HG02759 (cell line): ENCODE data around the gene DCLRE1A.
"Not testable (repeated sequence)": the region's sequence is repeated elsewhere in the genome, so short reads cannot be mapped to it uniquely, and the experiment has no call there.

Experiments used
- ATAC-seq: cut with Tn5 transposase; IDR thresholded peaks from one replicate; pipeline ENCODE4 v1.9.1; 2021; ENCODE audit warnings: mild to moderate bottlenecking, moderate library complexity; ENCODE audit not compliant: unreplicated experiment

The DCLRE1A gene

DNA sequence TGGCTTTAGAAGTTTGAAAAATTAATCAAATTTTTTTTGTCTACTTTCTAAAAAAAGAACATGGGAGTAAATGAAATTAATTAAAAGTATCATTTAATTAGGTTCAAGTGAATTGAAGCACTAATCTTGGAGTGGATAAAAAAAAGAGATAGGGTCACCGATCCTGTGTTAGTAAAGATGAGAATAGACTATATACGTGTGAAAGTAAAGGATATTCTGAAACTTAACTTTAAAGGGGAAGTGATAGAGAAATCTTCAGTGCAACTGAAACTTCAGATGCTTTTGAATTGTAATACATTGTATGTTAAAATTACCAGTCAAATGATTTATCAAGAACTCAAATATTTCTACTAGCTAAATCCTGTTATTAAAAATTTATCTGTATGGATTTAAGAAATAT lies 5.4 kb upstream of the DCLRE1A start:
- ATAC-seq: no peak

- no peak for ATAC-seq
Observed at GRCh38 chr10:113858541-113858940, 4.7 kb upstream of the DCLRE1A start.

DNA sequence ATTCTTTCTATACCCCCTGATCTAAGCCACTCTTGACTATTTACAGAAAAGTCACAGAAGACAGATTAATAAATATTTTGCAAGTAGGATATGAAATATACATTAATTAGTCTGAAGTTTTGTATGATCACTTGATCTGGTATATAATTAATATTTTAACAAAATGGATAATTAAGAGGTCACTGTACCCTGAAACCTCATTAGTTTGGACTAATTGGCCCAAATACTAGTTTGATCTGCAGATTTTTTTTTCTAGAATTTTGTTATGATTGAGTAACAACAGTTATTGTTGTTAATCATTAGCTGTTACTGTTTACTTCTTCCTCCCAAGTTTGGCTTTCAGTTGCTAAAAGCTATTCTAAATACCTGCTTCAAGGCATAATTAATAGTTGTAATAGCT lies 3.3 kb upstream of the DCLRE1A start:
- no peak for ATAC-seq

DNA sequence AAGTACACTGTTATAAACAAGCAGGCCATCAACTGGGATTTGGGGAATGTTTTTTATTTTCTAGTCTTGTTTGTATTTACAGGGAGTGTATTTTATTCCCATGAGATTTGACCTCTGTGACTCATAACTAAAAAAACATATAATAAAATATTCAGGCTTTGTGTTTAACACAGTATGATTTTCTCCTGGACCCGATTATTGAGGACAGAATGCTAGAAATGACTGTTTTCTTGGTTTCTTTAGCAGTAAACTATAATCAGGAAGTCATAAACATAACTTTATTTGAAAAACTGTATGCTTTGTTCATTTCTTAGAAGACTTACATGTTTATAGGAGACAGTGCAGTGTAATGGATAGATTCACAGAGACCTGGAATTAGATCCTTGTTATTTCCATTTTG lies 2.7 kb upstream of the DCLRE1A start:
- ATAC-seq: no peak

- peak; percentile 38 for ATAC-seq
Observed at GRCh38 chr10:113854761-113855588, 1.1 kb upstream of the DCLRE1A start.

GRCh38 chr10:113853578-113854012 lies 287 bp downstream of the DCLRE1A start:
- no peak for ATAC-seq

DNA sequence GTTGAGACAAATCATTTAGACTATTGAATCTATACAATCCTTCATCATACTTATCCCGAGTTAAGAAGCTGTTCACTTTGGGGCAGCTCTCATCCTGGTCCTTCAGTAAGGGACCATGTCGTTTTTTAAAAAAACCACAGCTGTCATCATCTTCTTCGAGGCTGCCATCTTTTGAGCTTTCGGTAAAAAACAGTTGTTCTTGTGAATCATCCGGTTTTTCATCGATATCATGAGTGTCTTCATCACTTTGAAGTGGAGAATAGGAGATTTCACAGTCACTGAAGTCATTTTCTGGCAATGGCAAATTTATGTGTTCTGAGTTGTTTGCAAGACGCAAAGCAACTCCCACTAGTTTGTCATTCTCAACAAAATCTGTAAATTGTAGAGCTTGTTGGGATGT lies 3.9 kb downstream of the DCLRE1A start:
- no peak for ATAC-seq

DNA sequence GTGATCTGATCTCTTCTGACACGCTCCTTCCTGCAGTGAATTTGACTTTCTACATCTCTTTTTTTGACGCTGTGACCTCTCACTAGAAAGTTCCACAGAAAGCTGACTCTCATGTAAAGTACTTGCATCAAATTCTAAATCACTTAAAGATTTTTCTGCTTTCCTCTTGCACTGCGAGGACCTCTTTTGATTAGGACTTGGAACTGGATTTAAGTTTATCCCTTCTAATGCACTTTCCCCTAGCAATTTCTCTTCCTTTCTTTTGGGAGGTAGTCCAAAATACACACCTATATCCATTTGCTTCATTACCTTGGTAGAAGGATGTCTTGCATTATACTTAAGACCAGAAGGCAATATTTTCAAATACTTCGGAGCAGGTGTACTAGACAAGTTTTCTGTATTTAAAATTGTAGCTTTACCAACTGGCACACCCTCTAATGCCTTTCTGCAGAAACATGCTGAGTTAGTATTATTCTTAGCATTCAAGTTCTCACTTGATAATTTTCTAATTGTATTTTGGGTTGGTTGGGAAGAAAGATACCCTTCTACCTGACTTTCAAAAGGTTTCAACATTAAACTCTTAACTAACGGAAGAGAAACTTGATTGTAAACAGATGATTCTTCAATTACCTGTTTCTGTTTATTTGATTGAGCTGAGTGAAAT lies 4.6 kb downstream of the DCLRE1A start:
- no peak for ATAC-seq

- ATAC-seq: no peak
Observed at GRCh38 chr10:113846036-113846435, 7.8 kb downstream of the DCLRE1A start.

GRCh38 chr10:113843972-113844485 lies 9.9 kb downstream of the DCLRE1A start:
- no peak for ATAC-seq

DNA sequence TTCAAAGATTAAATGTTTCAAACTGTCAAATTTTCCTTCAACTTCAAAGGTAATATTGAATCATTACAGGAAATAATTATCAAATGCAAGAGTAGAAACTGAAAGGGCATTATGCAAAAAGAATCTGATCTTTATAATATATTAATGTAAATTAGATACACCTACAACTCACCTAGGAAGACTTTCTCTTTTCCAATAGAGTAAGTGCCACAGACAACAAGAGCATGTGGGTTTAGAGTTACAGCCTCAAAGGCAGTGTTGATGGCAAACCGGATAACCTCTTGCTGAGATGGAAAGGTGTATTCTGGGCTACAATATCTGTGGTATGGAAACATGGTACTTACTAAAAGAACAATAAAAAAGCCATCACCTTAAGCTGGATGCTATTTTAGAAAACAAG lies 11.7 kb downstream of the DCLRE1A start:
- no peak for ATAC-seq

GRCh38 chr10:113828567-113828966 lies 25.3 kb downstream of the DCLRE1A start:
- ATAC-seq: not testable (repeated sequence)

DNA sequence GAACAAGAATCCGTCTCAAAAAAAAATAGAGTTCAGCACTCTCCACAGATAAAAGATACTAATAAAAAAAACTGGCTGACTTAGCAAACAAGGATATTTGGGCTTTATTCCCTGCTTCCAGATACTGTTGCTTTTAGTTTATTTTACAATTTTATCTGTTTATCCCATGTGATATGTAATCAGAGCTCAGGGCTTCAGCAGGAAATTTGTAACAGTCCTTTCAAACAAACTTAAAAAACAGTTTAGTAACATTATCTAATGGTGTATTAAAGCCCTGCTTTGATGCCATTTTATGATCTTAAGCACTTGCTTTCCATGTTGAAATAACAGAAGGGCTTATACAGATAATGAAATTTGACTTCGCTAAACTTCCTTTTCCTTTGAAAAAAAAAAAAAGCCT lies 28.1 kb downstream of the DCLRE1A start:
- no peak for ATAC-seq

GRCh38 chr10:113823389-113823788 lies 30.5 kb downstream of the DCLRE1A start:
- no peak for ATAC-seq

DNA sequence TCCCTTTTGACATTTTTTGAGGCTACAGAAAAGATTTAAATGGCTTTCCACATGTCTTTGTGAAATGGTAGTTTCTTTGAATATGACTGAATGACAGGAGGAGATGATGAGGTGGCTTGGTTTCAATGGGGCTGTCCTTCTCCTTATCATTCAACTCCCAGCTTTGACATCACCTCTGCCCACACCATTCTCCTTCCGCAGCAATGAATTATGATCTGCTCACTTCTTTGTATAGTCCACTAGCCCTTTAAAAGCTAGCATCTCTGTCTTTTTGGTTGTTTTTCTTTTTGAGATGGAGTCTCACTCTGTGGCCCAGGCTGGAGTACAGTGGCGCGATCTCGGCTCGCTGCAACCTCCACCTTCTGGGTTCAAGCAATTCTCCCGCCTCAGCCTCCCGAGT lies 31.7 kb downstream of the DCLRE1A start:
- ATAC-seq: no peak

- not testable (repeated sequence) for ATAC-seq
Observed at GRCh38 chr10:113821306-113821705, 32.6 kb downstream of the DCLRE1A start.

DNA sequence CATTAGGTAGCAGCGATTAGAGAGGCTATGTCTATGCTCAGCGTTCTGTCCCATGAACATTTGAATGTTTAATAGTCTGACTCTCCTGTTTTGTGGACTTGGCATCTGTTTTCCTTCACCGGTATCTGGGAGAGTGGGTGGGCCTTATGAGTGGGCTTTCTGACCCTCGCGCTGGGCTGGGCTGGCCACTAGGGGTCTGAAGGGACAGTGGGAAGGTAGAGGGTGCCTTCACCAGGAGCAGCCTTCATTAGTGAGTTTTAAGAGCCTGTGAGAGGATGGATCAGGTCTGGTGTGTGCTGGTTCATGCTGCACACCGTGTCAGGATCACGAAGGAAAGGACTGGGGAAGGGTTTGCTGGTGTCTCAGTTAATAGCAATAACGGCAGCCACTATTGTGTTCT lies 33.4 kb downstream of the DCLRE1A start:
- ATAC-seq: no peak

DNA sequence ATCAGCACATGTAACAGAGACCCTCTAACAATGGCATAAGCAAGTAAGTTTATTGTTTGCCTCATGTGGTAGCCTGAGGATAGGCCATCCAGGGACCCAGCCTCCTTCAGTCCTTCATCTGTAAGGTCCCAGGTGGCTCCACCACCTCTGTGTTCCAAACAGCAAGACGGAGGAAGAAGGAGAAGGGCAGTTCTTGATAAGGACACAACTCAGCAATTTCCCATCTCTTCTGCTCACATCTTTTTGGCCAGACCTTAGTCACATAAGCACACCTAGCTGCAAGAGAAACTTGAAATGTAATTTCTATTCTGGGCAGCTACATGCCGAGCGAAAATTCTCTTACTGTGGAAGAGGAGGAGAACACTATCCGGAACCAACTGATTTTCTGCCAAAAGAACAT lies 33.9 kb downstream of the DCLRE1A start:
- no peak for ATAC-seq

DNA sequence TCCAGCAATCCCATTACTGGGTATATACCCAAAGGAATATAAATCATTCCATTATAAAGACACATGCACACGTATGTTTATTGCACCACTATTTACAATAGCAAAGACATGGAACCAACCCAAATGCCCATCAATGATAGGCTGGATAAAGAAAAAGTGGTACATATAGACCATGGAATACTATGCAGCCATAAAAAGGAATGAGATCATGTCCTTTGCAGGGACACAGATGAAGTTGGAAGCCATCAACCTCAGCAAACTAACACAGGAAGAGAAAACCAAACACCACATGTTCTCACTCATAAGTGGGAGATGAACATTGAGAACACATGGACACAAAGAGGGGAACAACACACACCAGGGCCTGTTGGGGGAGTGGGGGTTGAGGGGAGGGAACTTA lies 39.2 kb downstream of the DCLRE1A start:
- ATAC-seq: not testable (repeated sequence)

DNA sequence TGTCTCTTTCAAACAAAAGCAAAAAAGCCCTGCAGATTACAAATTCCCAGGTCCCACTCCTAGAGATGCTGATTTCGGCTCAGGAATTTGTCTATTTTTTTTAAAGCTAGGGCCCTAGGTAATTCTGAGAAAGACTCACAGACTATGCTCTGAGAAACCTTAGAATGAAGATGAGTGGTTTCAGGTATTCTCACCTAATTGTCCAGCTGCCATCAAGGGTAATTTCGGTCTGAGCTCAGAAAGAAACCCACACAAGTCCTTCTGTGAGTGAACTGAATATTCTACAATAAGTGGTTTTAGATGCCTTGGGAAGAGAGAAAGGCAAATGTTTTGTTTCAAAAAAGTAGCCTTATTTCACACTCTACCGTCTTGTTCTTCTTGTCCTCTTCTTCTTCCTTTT lies 45.7 kb downstream of the DCLRE1A start:
- no peak for ATAC-seq

DNA sequence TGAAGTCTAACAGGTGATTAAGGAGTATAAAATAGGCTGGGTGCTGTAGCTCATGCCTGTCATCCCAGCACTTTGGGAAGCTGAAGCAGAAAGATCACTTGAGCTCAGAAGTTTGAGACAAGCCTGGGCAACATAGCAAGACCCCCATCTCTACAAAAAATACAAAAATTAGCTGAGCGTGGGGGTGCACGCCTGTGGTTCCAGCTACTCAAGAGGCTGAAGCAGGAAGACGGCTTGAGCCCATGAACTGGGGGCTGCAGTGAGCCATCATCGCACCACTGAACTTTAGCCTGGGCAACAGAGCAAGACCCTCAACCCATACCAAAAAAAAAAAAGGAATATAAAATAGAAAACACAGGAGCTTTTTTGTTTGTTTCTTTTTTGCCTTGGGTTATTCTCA lies 47.4 kb downstream of the DCLRE1A start:
- no peak for ATAC-seq

DNA sequence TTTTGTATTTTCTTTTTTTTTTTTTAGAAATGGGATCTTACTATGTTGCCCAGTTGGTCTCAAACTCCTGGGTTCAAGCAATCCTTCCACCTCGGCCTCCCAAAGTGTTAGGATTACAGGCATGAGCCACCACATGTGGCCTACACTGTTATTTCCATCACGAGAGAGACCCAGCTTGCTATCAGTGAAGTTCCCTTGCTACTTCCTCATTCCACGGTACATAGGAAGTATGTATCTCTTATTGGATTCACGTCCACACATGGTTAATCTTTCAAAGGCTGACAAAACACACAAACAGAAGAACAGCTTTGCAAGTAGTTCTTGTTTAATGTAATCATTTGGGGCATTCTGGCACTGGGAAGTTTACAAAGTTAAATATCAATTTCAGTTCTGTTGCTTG lies 50.9 kb downstream of the DCLRE1A start:
- no peak for ATAC-seq
